Stimulated activated CD4-positive, alpha-beta T cell treated with anti-CD3 and anti-CD28 coated beads, TNF-alpha, amount 100 ng/mL, for 48 hours (primary cell): ENCODE data around the gene KCNJ6.
"Not testable (repeated sequence)": the region's sequence is repeated elsewhere in the genome, so short reads cannot be mapped to it uniquely, and the experiment has no call there.

ENCODE experiments used
- DNase-seq, 3 donors: peaks; one replicate each; pipeline ENCODE4 v3.0.0-alpha.2; 2020; ENCODE audit warnings: low read depth in 3 of 3

KCNJ6 gene

GRCh38 chr21:37734846-37735245 is 181.4 kb downstream of the KCNJ6 start:
- no peak for DNase-seq

- no peak for DNase-seq
Measured at GRCh38 chr21:37732927-37733326, 183.3 kb downstream of the KCNJ6 start.

GRCh38 chr21:37724201-37724600 is 192.1 kb downstream of the KCNJ6 start:
- DNase-seq = no peak

- no peak for DNase-seq
Measured at GRCh38 chr21:37717534-37717933, 198.7 kb downstream of the KCNJ6 start.

- DNase-seq = not testable (repeated sequence)
Measured at GRCh38 chr21:37712569-37712934, 203.7 kb downstream of the KCNJ6 start.

- DNase-seq = peak in 2 of 3 donors; percentile 17 to 41
Measured at GRCh38 chr21:37711836-37712568, 204.3 kb downstream of the KCNJ6 start.

- no peak for DNase-seq
Measured at GRCh38 chr21:37711286-37711829, 204.9 kb downstream of the KCNJ6 start.

- DNase-seq = no peak
Measured at GRCh38 chr21:37710546-37711285, 205.5 kb downstream of the KCNJ6 start.

GRCh38 chr21:37704751-37705150 is 211.5 kb downstream of the KCNJ6 start:
- no peak for DNase-seq

GRCh38 chr21:37702241-37702640 is 214.0 kb downstream of the KCNJ6 start:
- no peak for DNase-seq

- DNase-seq = peak in 1 of 3 donors; percentile 15
Measured at GRCh38 chr21:37700641-37701202, 215.5 kb downstream of the KCNJ6 start.

- DNase-seq = no peak
Measured at GRCh38 chr21:37699024-37699775, 217.1 kb downstream of the KCNJ6 start.

GRCh38 chr21:37696936-37697335 is 219.3 kb downstream of the KCNJ6 start:
- DNase-seq = no peak

GRCh38 chr21:37695111-37695510 is 221.1 kb downstream of the KCNJ6 start:
- no peak for DNase-seq

- DNase-seq = no peak
Measured at GRCh38 chr21:37688952-37689659, 227.2 kb downstream of the KCNJ6 start.

GRCh38 chr21:37686991-37687810 is 229.1 kb downstream of the KCNJ6 start:
- no peak for DNase-seq

GRCh38 chr21:37684547-37684946 is 231.7 kb downstream of the KCNJ6 start:
- DNase-seq = no peak

- DNase-seq = no peak
Measured at GRCh38 chr21:37684115-37684493, 232.2 kb downstream of the KCNJ6 start.

GRCh38 chr21:37683396-37684114 is 232.7 kb downstream of the KCNJ6 start:
- no peak for DNase-seq

- DNase-seq = no peak
Measured at GRCh38 chr21:37682966-37683365, 233.3 kb downstream of the KCNJ6 start.
